Natural killer cell (primary cell): Measurements from ENCODE around the gene NIPBL. TPM values are rescaled to one million over a fixed set of nuclear protein-coding genes. Genes with fewer than 3 reads are reported as not detected.

ENCODE experiments used
- ATAC-seq, 3 donors: fragments of 150-1000 bp in 2 of 3; fragments of 200-7000 bp in 1 of 3; cut with Tn5 transposase; 1 replicate in 1 of 3; 2 replicates in 2 of 3; pipeline ENCODE4 v1.10.0; 2021; ENCODE audit warnings: mild to moderate bottlenecking in 2 of 3, moderate library complexity in 2 of 3
- DNase-seq, 2 donors: peaks; one replicate each; pipeline versions ENCODE4 v3.0.0 to v3.0.0-alpha.2; 2013 to 2021; ENCODE audit warnings: mixed read lengths in 1 of 2
- H3K27ac ChIP-seq: one replicate; pipeline ENCODE4 v1.5.1; 2013; ENCODE audit warnings: mild to moderate bottlenecking, low read length
- H3K27me3 ChIP-seq: one replicate; pipeline ENCODE4 v1.6.1; 2013; ENCODE audit warnings: low read length; ENCODE audit not compliant: control insufficient read depth, insufficient read depth
- H3K36me3 ChIP-seq: one replicate; pipeline ENCODE4 v1.6.1; 2013; ENCODE audit warnings: low read length; ENCODE audit not compliant: control insufficient read depth, insufficient read depth
- H3K4me1 ChIP-seq: one replicate; pipeline ENCODE4 v1.6.1; 2013; ENCODE audit warnings: low read length; ENCODE audit not compliant: control insufficient read depth, insufficient read depth
- H3K4me3 ChIP-seq: one replicate; pipeline ENCODE4 v1.5.1; 2013; ENCODE audit warnings: low read length
- H3K9me3 ChIP-seq: one replicate; pipeline ENCODE4 v1.6.1; 2013; ENCODE audit warnings: low read length; ENCODE audit not compliant: control insufficient read depth, insufficient read depth
- H3K27ac Mint-ChIP-seq, 2 donors: one replicate each; pipeline ENCODE4 v1.8.0; 2022; ENCODE audit warnings: mild to moderate bottlenecking in 2 of 2, mixed read lengths in 2 of 2, moderate library complexity in 1 of 2
- H3K27me3 Mint-ChIP-seq, 2 donors: one replicate each; pipeline ENCODE4 v1.8.0; 2022; ENCODE audit warnings: low read depth in 2 of 2, mixed read lengths in 2 of 2
- H3K36me3 Mint-ChIP-seq: one replicate; pipeline ENCODE4 v1.8.0; 2022; ENCODE audit warnings: mixed read lengths
- H3K4me1 Mint-ChIP-seq, 2 donors: one replicate each; pipeline ENCODE4 v1.8.0; 2022; ENCODE audit warnings: mixed read lengths in 2 of 2
- H3K4me3 Mint-ChIP-seq: one replicate; pipeline ENCODE4 v1.8.0; 2022; ENCODE audit warnings: mild to moderate bottlenecking, moderate library complexity, mixed read lengths
- H3K9me3 Mint-ChIP-seq, 2 donors: one replicate each; pipeline ENCODE4 v1.8.0; 2022; ENCODE audit warnings: mixed read lengths in 2 of 2
- CTCF ChIP-seq: fragments of 200-600 bp; IDR thresholded peaks from one replicate; pipeline ENCODE4 v1.8.0; 2022; ENCODE audit warnings: antibody characterized with exemption
- WGBS: methylation state at CpG from one replicate; pipeline ENCODE4 v1.1.7; 2013; ENCODE audit warnings: missing lambda C conversion rate; ENCODE audit not compliant: insufficient coverage; 5-methylcytosine and 5-hydroxymethylcytosine counted together
- intact Hi-C: fragments of 100-400 bp; cut with micrococcal nuclease; formaldehyde crosslinking; loops from one replicate; pipeline ENCODE4 v1.14.2; 2022
- total RNA-seq, 4 donors: library from RNA; stranded (reverse); fragments of 120-200 nt in 1 of 4; gene quantifications; one replicate each; pipeline versions ENCODE4 v1.2.3 to v1.2.4, GENCODE V29; 2013 to 2022

The NIPBL gene
- total RNA-seq, 3 donors from 2014 or later (not counting 1 experiment from before 2014, with no cell fraction given) = 137 to 153 (median 145) TPM

DNA sequence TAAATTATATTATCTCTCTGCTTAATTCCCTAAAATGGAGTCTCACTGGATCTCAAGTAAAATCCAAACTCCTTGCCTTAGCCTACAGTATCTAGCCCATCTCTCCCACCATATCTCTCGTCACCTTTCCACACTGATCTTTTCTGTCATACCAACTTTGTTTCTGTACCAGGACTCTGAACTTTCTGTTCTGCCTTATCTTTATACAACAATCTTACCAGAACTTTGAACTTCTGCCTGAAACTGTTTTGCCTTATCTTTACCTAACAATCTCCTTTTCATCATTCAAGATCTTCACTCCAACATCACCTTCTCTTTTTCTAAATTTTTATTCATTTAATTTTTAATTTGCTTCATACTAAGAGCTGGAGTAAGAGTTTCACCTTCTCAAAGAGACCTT, 233.6 kb downstream of the NIPBL start:
- peak overlapping the region in 1 of 2 donors; percentile 2 for H3K27ac Mint-ChIP-seq
- Histone ChIP-seq H3K4me1 (peaks cover 7% of the 10 kb centered on the region), H3K27me3 (no peaks in the 10 kb centered on the region), H3K27ac (no peak overlapping the region), H3K9me3 (no peaks in the 10 kb centered on the region), H3K36me3 (peaks cover 10% of the 10 kb centered on the region), H3K4me3 (no peak overlapping the region)
- H3K9me3 Mint-ChIP-seq = no peaks in the 10 kb centered on the region
- ATAC-seq (no peak), DNase-seq (no peak)
- 94% methylated on average over 1 of the region's 1 CpG for WGBS
- H3K36me3 Mint-ChIP-seq = peaks cover 10% of the 10 kb centered on the region
- H3K27me3 Mint-ChIP-seq = no peaks in the 10 kb centered on the region
- no peak for TF ChIP-seq CTCF
- H3K4me1 Mint-ChIP-seq = peaks cover 21 to 22% of the 10 kb centered on the region in 2 donors
- intact Hi-C loops = no loop called here
- H3K4me3 Mint-ChIP-seq = no peak overlapping the region

DNA sequence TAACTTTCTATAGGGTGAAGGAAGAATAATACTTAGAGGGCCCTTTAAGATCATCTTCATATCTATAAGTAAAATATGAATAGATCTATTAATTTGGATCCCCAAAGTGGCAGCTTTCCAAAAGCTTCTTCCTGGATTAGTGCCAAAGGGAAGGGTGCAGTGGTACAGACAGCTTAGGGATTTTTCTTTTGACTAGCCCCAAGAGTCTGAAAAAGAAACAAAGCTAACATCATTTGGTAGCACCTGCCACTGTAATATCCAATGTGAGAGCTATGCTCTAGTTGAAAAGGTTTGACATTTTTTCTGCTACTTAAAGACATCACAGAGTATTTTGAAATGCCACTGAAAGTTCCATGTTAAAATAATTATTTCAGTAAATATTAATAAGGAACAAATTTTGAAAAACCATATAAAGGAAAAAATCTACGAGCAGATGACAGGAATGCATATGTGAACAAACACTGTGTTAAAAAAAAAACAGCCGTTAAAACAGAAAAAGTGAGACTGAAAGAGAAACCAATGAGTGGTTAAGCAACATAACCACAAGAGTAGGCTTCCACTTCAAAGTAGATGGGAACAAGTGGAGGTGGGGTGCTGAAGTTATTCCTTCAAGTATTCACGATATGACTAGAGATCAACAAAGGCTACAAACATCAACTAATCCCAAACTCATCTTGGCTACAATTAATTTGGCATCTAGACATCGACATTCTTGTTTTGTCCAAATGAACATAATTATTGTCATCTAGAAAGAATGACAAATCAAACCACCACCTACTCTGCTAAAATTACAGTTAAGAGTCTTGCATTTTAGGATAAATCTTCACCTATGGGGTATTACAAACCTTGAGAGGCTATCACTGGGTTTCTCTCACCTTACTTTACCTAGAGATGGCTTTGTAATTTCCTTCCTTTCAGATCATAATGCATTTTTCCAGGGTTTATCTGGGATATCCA, 235.1 kb downstream of the NIPBL start:
- WGBS = 6% methylated on average over 4 of the region's 4 CpGs
- peak overlapping the region; percentile 75 for H3K4me3 Mint-ChIP-seq
- peaks cover 21 to 22% of the 10 kb centered on the region in 2 donors for H3K4me1 Mint-ChIP-seq
- Histone ChIP-seq H3K27ac (peak overlapping the region; percentile 6), H3K36me3 (peaks cover 11% of the 10 kb centered on the region), H3K4me1 (peaks cover 7% of the 10 kb centered on the region), H3K4me3 (peak overlapping the region; percentile 6), H3K27me3 (no peaks in the 10 kb centered on the region), H3K9me3 (no peaks in the 10 kb centered on the region)
- H3K9me3 Mint-ChIP-seq = no peaks in the 10 kb centered on the region
- ATAC-seq = peak; percentile 81 to 86 (median 83)
- peaks cover 10% of the 10 kb centered on the region for H3K36me3 Mint-ChIP-seq
- H3K27me3 Mint-ChIP-seq = no peaks in the 10 kb centered on the region
- no peak for TF ChIP-seq CTCF
- intact Hi-C loops = no loop called here
- peak in 1 of 2 donors; percentile 64 for DNase-seq
- peak overlapping the region; percentile 47 to 87 for H3K27ac Mint-ChIP-seq

DNA sequence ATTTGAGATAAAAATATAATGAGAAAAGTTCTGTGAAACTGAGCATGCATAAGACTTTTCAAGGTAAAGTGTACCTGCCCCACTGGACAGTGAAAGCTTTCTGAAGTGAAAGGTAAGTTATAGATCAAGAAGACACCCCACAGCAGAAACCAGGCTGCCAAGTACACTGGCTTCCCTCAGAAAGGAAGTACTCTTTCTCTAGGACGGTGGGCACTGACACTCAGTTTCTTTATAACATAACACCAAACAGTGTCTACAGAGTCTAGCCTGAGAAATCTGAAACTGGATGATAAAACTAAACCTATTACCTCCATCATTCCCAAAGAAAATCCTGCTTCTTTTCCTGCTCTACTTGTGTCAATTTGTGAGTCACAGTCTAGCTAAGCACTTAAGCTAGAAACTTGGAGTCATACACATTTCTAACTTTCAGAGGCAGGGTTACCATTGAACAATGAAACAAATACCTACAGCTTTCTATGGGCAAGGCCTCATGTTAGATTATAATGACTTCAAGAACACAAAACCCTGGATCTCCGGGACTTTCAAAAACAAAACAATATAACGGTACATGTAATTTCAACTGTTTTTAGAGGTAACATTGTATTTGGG, 235.9 kb downstream of the NIPBL start:
- peak overlapping the region; percentile 75 for H3K4me3 Mint-ChIP-seq
- H3K27me3 ChIP-seq = no peaks in the 10 kb centered on the region
- peaks cover 21 to 22% of the 10 kb centered on the region in 2 donors for H3K4me1 Mint-ChIP-seq
- WGBS = 50% methylated on average over 2 of the region's 3 CpGs
- DNase-seq (peak in 1 of 2 donors; percentile 11), ATAC-seq (peak in 2 of 3 donors; percentile 29 to 32)
- H3K4me3 ChIP-seq = no peak overlapping the region
- no peaks in the 10 kb centered on the region for H3K9me3 ChIP-seq
- intact Hi-C loops = no loop called here
- peak overlapping the region; percentile 47 to 87 for H3K27ac Mint-ChIP-seq
- H3K36me3 ChIP-seq = peaks cover 11% of the 10 kb centered on the region
- H3K9me3 Mint-ChIP-seq = no peaks in the 10 kb centered on the region
- peaks cover 9% of the 10 kb centered on the region for H3K36me3 Mint-ChIP-seq
- no peak for TF ChIP-seq CTCF
- H3K4me1 ChIP-seq = peaks cover 7% of the 10 kb centered on the region
- H3K27ac ChIP-seq = no peak overlapping the region
- no peaks in the 10 kb centered on the region for H3K27me3 Mint-ChIP-seq
